ENCODE measurements around the gene SCN10A. TPM values are rescaled to one million over a fixed set of nuclear protein-coding genes. Genes with fewer than 3 reads are reported as not detected.

SCN10A gene
- total RNA-seq, 1 donor from 2014 or later, result not detected

- no peak for TF ChIP-seq CTCF (IDR thresholded peaks at IDR 0.05; ENCODE audit: unreplicated experiment)
- Mint-ChIP-seq H3K27ac (no peak overlapping the region), H3K9me3 (ENCODE audit: low read depth) (peaks cover 3% of the 10 kb centered on the region), H3K27me3 (peaks cover 19% of the 10 kb centered on the region), H3K4me3 (ENCODE audit: low read depth) (no peak overlapping the region), H3K4me1 (ENCODE audit: low read depth) (no peaks in the 10 kb centered on the region), H3K36me3 (ENCODE audit: insufficient read depth) (no peaks in the 10 kb centered on the region)
- no peak for DNase-seq (ENCODE audit: low spot score, unreplicated experiment)
Measured at GRCh38 chr3:38837358-38837757, 21.3 kb upstream of the SCN10A start.

GRCh38 chr3:38836561-38836960 is 20.5 kb upstream of the SCN10A start:
- no peak overlapping the region for H3K27ac Mint-ChIP-seq
- no peak for DNase-seq (ENCODE audit: low spot score, unreplicated experiment)
- H3K9me3 Mint-ChIP-seq (ENCODE audit: low read depth), result peaks cover 3% of the 10 kb centered on the region
- H3K27me3 Mint-ChIP-seq, result peaks cover 21% of the 10 kb centered on the region
- H3K4me1 Mint-ChIP-seq (ENCODE audit: low read depth), result no peaks in the 10 kb centered on the region
- H3K36me3 Mint-ChIP-seq (ENCODE audit: insufficient read depth), result no peaks in the 10 kb centered on the region
- TF ChIP-seq CTCF (IDR thresholded peaks at IDR 0.05; ENCODE audit: unreplicated experiment), result no peak
- no peak overlapping the region for H3K4me3 Mint-ChIP-seq (ENCODE audit: low read depth)

- no peak overlapping the region for H3K27ac Mint-ChIP-seq
- no peak for DNase-seq (ENCODE audit: low spot score, unreplicated experiment)
- H3K27me3 Mint-ChIP-seq, result peaks cover 21% of the 10 kb centered on the region
- peaks cover 3% of the 10 kb centered on the region for H3K9me3 Mint-ChIP-seq (ENCODE audit: low read depth)
- TF ChIP-seq CTCF (IDR thresholded peaks at IDR 0.05; ENCODE audit: unreplicated experiment), result no peak
- no peaks in the 10 kb centered on the region for H3K36me3 Mint-ChIP-seq (ENCODE audit: insufficient read depth)
- no peak overlapping the region for H3K4me3 Mint-ChIP-seq (ENCODE audit: low read depth)
- no peaks in the 10 kb centered on the region for H3K4me1 Mint-ChIP-seq (ENCODE audit: low read depth)
Measured at GRCh38 chr3:38835939-38836338, 19.9 kb upstream of the SCN10A start.

- peaks cover 3% of the 10 kb centered on the region for H3K9me3 Mint-ChIP-seq (ENCODE audit: low read depth)
- no peak overlapping the region for H3K27ac Mint-ChIP-seq
- H3K27me3 Mint-ChIP-seq, result peaks cover 21% of the 10 kb centered on the region
- no peaks in the 10 kb centered on the region for H3K4me1 Mint-ChIP-seq (ENCODE audit: low read depth)
- TF ChIP-seq CTCF (IDR thresholded peaks at IDR 0.05; ENCODE audit: unreplicated experiment), result no peak
- H3K4me3 Mint-ChIP-seq (ENCODE audit: low read depth), result no peak overlapping the region
- no peaks in the 10 kb centered on the region for H3K36me3 Mint-ChIP-seq (ENCODE audit: insufficient read depth)
- DNase-seq (ENCODE audit: low spot score, unreplicated experiment), result no peak
Measured at GRCh38 chr3:38834717-38835116, 18.7 kb upstream of the SCN10A start.

- DNase-seq (ENCODE audit: low spot score, unreplicated experiment), result no peak
- Mint-ChIP-seq H3K9me3 (ENCODE audit: low read depth) (peaks cover 3% of the 10 kb centered on the region), H3K36me3 (ENCODE audit: insufficient read depth) (no peaks in the 10 kb centered on the region)
Measured at GRCh38 chr3:38834110-38834509, 18.1 kb upstream of the SCN10A start.

More at GRCh38 chr3:38834110-38834509, 18.1 kb upstream of the SCN10A start:
- Mint-ChIP-seq H3K27me3 (peaks cover 21% of the 10 kb centered on the region), H3K4me3 (ENCODE audit: low read depth) (no peak overlapping the region), H3K27ac (no peak overlapping the region), H3K4me1 (ENCODE audit: low read depth) (no peaks in the 10 kb centered on the region)
- TF ChIP-seq CTCF (IDR thresholded peaks at IDR 0.05; ENCODE audit: unreplicated experiment), result no peak

Data from progenitor cell of endocrine pancreas (in vitro differentiated cells).